ENCODE data around the gene MGST3. TPM values are rescaled to one million over a fixed set of nuclear protein-coding genes. Genes with fewer than 3 reads are reported as not detected.
"Not testable (repeated sequence)": the region's sequence is repeated elsewhere in the genome, so short reads cannot be mapped to it uniquely, and the experiment has no call there.

Gene MGST3
- total RNA-seq, 1 donor from 2014 or later: 111 TPM

DNA sequence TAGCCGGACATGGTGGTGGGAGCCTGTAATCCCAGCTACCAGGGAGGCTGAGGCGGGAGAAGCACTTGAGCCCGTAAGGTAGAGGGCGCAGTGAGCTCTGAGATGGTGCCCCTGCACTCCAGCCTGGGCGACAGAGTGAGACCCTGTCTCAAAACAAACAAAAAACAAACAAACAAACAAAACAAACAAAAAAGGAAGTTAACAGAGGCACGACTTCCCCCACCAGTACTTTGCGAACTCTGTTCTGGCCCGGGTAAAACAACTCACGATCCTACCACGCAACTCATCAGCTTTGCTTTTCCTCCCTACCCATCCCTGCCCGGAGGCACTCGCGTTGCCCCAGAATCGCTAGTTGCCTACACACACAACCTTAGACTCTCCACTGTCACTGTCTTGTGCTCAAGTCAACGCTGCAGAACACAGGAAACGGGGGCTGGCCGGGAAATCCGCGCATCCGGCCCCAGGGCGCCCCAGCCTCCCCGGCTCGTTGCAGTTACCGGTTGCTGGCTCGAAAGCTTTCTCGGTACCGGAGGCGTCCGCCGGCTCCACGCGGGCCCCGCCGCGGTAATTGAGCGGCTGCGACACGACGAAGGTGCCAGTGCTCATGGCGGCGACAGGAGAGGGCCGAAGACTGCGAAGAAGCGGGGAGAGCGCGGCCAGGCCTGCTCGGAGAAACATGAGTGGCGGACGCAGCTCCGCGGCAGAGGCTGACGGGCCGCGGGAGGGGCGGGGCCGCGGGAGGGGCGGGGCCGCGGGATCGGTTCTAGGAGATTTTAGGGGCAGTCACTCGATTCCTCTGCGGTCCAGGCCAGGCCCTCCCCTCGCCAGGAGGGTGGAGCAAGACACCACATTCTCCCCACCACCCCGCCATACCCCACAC is 67.1 kb downstream of the MGST3 start, which contains the start of gene ALDH9A1:
ALDH9A1 (minus strand) TSS at position 682 of the 880 bp plus-strand sequence; CDS start at position 678, 4 bp downstream.
- peak; percentile 84 for DNase-seq

DNA sequence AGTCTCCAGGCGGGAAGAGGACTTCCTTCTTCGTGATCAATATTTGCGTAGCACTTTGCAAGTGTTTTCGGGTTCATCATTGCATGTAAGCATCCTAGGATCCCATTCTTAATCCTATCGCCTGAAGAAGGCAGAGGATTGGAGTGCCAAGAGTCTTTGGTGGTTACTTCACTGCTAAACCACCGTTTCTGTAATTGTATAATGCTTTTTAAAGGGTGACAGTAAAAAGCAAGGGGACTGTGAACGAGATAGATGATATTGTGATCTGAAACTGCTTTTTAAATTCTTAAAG is 67.7 kb downstream of the MGST3 start:
- no peak for DNase-seq

DNA sequence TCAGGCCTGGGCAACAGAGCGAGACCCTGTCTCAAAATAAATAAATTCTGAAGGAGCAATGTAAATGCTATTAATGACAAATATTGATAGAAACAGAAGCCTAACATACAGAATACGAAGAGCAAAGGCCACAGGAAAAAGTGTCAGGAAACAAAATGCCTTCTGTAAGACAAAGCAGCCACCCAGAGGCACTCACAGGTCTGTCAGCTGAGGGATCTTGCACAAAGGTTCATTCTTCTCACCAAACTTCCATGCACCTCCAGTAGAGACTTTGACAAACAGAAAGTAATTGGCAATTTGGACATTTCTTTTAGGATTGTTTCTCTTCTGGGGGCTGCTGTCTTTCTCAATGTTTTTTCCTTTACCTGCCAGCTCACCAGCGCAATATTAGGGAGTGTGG is 68.5 kb downstream of the MGST3 start:
- no peak for DNase-seq

GRCh38 chr1:165701922-165702321 is 70.9 kb downstream of the MGST3 start:
- DNase-seq: not testable (repeated sequence)

DNA sequence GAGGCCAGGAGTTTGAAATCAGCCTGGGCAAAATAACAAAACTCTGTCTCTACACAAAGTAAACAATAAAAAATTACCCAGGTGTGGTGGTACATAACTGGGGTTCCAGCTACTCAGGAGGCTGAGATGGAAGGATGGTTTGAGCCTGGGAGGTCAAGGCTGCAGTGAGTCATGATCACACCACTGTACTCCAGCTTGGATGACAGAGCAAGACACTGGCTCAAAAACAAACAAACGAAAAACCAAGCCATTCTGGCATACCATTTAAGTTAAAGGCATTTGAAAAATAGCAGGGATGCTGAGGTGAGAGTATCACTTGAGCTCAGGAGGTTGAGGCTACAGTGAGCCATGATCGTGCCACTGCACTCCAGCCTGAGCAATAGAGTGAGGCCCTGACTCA is 72.6 kb downstream of the MGST3 start:
- no peak for DNase-seq

Other genes with a start within 250 kb of the MGST3 start
- gene RXRG, start 186.1 kb upstream of the MGST3 start, total RNA-seq: 14.1 TPM
- not detected for gene LRRC52, start 87.2 kb upstream of the MGST3 start, total RNA-seq
- 101 TPM for gene ALDH9A1, start 67.3 kb downstream of the MGST3 start, total RNA-seq
- 37.0 TPM for gene TMCO1, start 137.6 kb downstream of the MGST3 start, total RNA-seq
- gene UCK2, start 196.4 kb downstream of the MGST3 start, total RNA-seq: 27.0 TPM

Measured in skin of body (tissue), 2 donors.